Activated T-cell treated with anti-CD3 and anti-CD28 coated beads, Interleukin-2, amount 50 U/mL, for 4 hours (primary cell): ENCODE measurements around the gene TBC1D16. TPM values are rescaled to one million over a fixed set of nuclear protein-coding genes. Genes with fewer than 3 reads are reported as not detected.

ENCODE experiments used
- ATAC-seq, 2 donors: fragments of 200-7000 bp; cut with Tn5 transposase; one replicate each; pipeline ENCODE4 v1.10.0; 2021
- DNase-seq: peaks from one replicate; pipeline ENCODE4 v3.0.0-alpha.2; 2020
- H3K27me3 Mint-ChIP-seq: one replicate; pipeline ENCODE4 v1.8.0; 2021; ENCODE audit warnings: low read depth, mixed read lengths
- H3K36me3 Mint-ChIP-seq: one replicate; pipeline ENCODE4 v1.8.0; 2022; ENCODE audit warnings: mixed read lengths; ENCODE audit not compliant: insufficient read depth
- H3K4me1 Mint-ChIP-seq: one replicate; pipeline ENCODE4 v1.8.0; 2021; ENCODE audit warnings: low read depth, mixed read lengths
- H3K4me3 Mint-ChIP-seq: one replicate; pipeline ENCODE4 v1.8.0; 2021; ENCODE audit warnings: mild to moderate bottlenecking, moderate library complexity, mixed read lengths
- H3K9me3 Mint-ChIP-seq: one replicate; pipeline ENCODE4 v1.8.0; 2021; ENCODE audit warnings: mixed read lengths
- total RNA-seq, 3 donors: library from RNA; stranded (reverse); gene quantifications; one replicate each; pipeline ENCODE4 v1.2.1, GENCODE V29; 2021

TBC1D16 gene
- total RNA-seq, 3 donors from 2014 or later: 2.2 to 3.3 (median 2.6) TPM

- Mint-ChIP-seq H3K36me3 (no peaks in the 10 kb centered on the region), H3K9me3 (no peaks in the 10 kb centered on the region), H3K4me3 (no peak overlapping the region), H3K27me3 (peaks cover 10% of the 10 kb centered on the region), H3K4me1 (no peaks in the 10 kb centered on the region)
- ATAC-seq (no peak), DNase-seq (no peak)
These were observed 79.8 kb downstream of the TBC1D16 start for GRCh38 chr17:79955691-79956440.

- ATAC-seq: no peak
- no peaks in the 10 kb centered on the region for H3K4me1 Mint-ChIP-seq
- H3K36me3 Mint-ChIP-seq: no peaks in the 10 kb centered on the region
- H3K4me3 Mint-ChIP-seq: no peak overlapping the region
- no peaks in the 10 kb centered on the region for H3K9me3 Mint-ChIP-seq
- DNase-seq: no peak
- H3K27me3 Mint-ChIP-seq: peaks cover 10% of the 10 kb centered on the region
These were observed 80.5 kb downstream of the TBC1D16 start for GRCh38 chr17:79955167-79955549.

GRCh38 chr17:79954281-79955166 lies 81.1 kb downstream of the TBC1D16 start:
- H3K9me3 Mint-ChIP-seq: no peaks in the 10 kb centered on the region
- H3K27me3 Mint-ChIP-seq: peaks cover 9% of the 10 kb centered on the region
- no peak overlapping the region for H3K4me3 Mint-ChIP-seq
- H3K36me3 Mint-ChIP-seq: no peaks in the 10 kb centered on the region
- H3K4me1 Mint-ChIP-seq: no peaks in the 10 kb centered on the region
- ATAC-seq (no peak), DNase-seq (no peak)

DNA sequence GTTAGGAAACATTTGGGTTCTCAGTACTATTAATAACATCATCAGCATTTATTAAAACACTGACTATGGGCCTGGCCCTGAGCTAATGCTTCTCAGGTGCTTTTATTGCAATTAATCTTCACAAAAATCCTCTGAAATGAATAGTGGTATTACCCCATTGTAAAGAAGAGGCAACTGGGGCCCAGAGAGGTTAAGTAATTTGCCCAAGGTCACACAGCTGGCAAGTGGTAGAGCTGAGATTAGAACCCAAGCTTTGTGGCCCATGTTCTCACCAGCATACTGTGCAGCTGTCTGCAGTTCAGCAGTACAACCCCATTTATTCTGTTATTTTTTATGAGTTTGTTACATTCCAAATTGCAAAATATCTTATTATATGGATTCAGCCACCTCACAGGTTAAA lies 82.3 kb downstream of the TBC1D16 start:
- ATAC-seq: no peak
- H3K4me3 Mint-ChIP-seq: no peak overlapping the region

DNA sequence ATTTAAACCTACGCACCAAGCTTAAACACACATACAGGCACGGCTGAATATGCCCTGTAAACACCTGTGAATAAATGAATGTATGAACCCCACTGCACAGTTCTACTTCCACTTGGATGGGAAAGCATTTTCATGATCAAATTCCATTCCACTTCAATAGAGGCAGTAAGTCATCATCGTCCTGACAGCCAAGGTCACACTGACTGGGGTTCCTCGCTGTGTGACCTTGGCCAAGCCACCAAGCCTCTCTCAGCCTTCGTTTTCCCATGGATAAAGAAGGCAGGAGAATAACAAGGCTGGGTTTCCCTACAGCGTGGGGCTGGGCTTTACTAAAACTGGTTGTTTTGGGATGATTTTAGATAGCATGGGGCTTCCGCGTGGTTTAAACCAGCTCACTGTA lies 82.8 kb downstream of the TBC1D16 start:
- ATAC-seq: no peak
- DNase-seq: no peak
- H3K27me3 Mint-ChIP-seq: peaks cover 8% of the 10 kb centered on the region
- H3K36me3 Mint-ChIP-seq: no peaks in the 10 kb centered on the region
- H3K4me1 Mint-ChIP-seq: no peaks in the 10 kb centered on the region
- H3K4me3 Mint-ChIP-seq: no peak overlapping the region
- H3K9me3 Mint-ChIP-seq: no peaks in the 10 kb centered on the region

More for the DNA sequence above, 82.3 kb downstream of the TBC1D16 start:
- Mint-ChIP-seq H3K4me1 (no peaks in the 10 kb centered on the region), H3K9me3 (no peaks in the 10 kb centered on the region), H3K27me3 (peaks cover 8% of the 10 kb centered on the region), H3K36me3 (no peaks in the 10 kb centered on the region)
- no peak for DNase-seq

- H3K36me3 Mint-ChIP-seq: no peaks in the 10 kb centered on the region
- H3K4me1 Mint-ChIP-seq: no peaks in the 10 kb centered on the region
- peaks cover 7% of the 10 kb centered on the region for H3K27me3 Mint-ChIP-seq
- no peak overlapping the region for H3K4me3 Mint-ChIP-seq
- no peaks in the 10 kb centered on the region for H3K9me3 Mint-ChIP-seq
- DNase-seq (no peak), ATAC-seq (no peak)
These were observed 83.3 kb downstream of the TBC1D16 start for GRCh38 chr17:79952265-79952877.

GRCh38 chr17:79951361-79952264 lies 84.1 kb downstream of the TBC1D16 start:
- Mint-ChIP-seq H3K36me3 (no peaks in the 10 kb centered on the region), H3K4me1 (no peaks in the 10 kb centered on the region), H3K27me3 (no peaks in the 10 kb centered on the region), H3K9me3 (no peaks in the 10 kb centered on the region), H3K4me3 (no peak overlapping the region)
- no peak for ATAC-seq
- no peak for DNase-seq

- Mint-ChIP-seq H3K4me1 (no peaks in the 10 kb centered on the region), H3K9me3 (no peaks in the 10 kb centered on the region), H3K27me3 (no peaks in the 10 kb centered on the region), H3K36me3 (no peaks in the 10 kb centered on the region), H3K4me3 (no peak overlapping the region)
- DNase-seq (no peak), ATAC-seq (no peak)
These were observed 84.9 kb downstream of the TBC1D16 start for GRCh38 chr17:79950751-79951150.

GRCh38 chr17:79950306-79950705 lies 85.4 kb downstream of the TBC1D16 start:
- Mint-ChIP-seq H3K36me3 (no peaks in the 10 kb centered on the region), H3K9me3 (no peaks in the 10 kb centered on the region), H3K4me3 (no peak overlapping the region), H3K27me3 (no peaks in the 10 kb centered on the region), H3K4me1 (no peaks in the 10 kb centered on the region)
- DNase-seq (no peak), ATAC-seq (no peak)

- Mint-ChIP-seq H3K27me3 (no peaks in the 10 kb centered on the region), H3K4me3 (no peak overlapping the region), H3K9me3 (no peaks in the 10 kb centered on the region), H3K36me3 (no peaks in the 10 kb centered on the region), H3K4me1 (no peaks in the 10 kb centered on the region)
- DNase-seq (no peak), ATAC-seq (no peak)
These were observed 85.9 kb downstream of the TBC1D16 start for GRCh38 chr17:79949656-79950209.

DNA sequence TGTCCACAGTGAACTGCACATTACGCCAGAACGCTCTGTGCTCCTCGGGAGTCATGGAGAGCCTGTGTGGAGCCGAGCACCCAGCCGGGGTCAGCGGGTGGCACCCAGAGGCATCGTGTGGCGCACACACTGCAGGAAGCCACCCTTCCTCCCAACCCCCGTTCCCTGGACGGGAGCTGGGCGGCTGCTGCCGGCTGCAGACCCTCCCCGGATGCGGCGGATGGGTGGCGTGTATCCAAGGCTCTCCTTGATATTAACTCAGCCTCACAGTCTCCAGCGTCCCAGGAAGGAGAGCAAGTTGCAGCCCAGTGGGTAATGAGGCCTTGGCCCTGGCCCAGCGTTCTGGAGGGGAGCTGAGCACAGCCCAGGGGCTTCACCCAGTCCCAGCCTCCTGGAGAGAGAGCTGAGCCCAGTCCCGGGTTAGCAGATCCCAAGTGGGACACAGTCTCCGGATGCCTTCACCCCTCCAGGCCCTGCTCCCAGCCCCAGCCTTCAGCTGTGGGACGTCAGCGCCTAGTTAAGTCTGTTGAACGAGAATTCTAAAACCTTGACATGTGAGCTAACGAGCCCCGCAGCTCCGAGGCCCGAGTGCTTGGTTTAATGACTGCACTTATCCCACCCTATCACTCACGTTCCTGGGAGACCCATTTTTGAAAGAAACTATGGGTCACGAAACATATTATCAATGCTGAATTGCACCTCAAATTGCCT lies 86.6 kb downstream of the TBC1D16 start:
- H3K36me3 Mint-ChIP-seq: no peaks in the 10 kb centered on the region
- no peak for DNase-seq
- H3K9me3 Mint-ChIP-seq: no peaks in the 10 kb centered on the region
- no peaks in the 10 kb centered on the region for H3K27me3 Mint-ChIP-seq
- no peak overlapping the region for H3K4me3 Mint-ChIP-seq
- no peak for ATAC-seq
- H3K4me1 Mint-ChIP-seq: no peaks in the 10 kb centered on the region

DNA sequence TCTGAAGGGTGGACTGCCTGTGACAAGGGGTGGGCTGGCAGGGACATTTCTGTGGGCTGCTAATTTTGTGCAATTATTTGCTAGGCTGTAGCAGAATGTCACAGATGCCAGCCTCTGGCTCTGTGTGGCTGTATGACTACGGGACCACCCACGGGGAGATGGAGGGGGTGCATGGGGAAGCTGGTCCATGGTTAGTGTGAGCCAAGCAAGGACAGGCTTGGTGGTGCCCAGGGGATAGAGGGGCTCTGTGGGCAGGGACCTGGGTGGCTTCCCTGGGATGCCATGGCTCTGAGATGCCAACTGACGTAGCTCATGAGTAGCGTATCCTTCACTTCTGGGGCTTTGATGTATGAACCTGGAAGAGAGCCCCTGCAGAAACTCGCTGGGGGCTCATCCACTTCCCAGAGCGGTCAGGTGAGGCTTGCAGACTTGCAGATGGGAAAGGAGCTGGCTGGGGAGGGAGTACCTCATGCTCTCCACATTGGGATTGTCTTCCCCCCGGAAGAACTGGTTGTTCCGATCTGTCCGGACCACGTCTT lies 87.2 kb downstream of the TBC1D16 start:
- DNase-seq: no peak
- H3K9me3 Mint-ChIP-seq: no peaks in the 10 kb centered on the region
- no peaks in the 10 kb centered on the region for H3K36me3 Mint-ChIP-seq
- no peak overlapping the region for H3K4me3 Mint-ChIP-seq
- ATAC-seq: no peak
- no peaks in the 10 kb centered on the region for H3K4me1 Mint-ChIP-seq
- no peaks in the 10 kb centered on the region for H3K27me3 Mint-ChIP-seq
